Measurements from ENCODE around the gene TWF2. TPM values are rescaled to one million over a fixed set of nuclear protein-coding genes. Genes with fewer than 3 reads are reported as not detected.

Gene TWF2
- polyA plus RNA-seq, 1 donor from 2014 or later = 61.7 TPM

DNA sequence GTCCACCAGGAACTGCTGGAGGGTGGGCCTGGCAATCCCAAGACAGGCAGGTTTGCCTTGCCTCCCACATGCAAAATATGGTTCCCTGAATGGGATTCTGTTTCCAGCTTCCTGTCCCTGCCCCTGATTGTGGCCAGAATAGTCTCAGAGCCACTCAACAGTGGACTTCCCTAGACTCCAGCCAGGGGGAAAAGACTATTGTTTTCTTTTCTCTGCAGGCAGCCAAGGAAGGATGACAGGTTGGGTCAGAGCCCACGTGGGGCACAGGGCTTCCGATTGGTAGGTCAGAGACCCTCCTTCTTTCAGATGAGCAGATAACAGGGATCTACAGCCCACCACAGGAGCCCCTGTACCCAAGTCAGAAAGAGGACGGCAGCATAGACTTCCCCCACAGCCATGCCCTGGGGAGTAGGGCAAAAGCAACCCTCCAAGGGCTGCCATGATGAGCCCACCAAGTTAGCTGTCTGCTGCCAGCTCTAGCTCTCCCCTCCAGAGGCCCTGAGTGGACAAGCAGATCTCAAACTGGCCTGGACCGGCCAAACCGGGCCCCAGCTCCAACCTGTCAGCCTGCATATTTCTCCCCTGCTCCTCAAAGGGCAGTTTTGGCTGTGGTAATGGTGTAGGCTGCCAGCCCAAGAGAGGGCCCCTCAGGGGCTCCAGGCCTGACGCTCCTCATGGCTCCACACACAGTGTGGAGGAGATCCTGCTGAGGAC lies 19.9 kb downstream of the TWF2 start:
- H4K20me1 ChIP-seq (ENCODE audit: insufficient read depth) = no peaks in the 10 kb centered on the region
- no peaks in the 10 kb centered on the region for H3K9me2 ChIP-seq (ENCODE audit: insufficient read depth, low read length)
- H2AFZ ChIP-seq (ENCODE audit: low read depth, low read length) = no peak overlapping the region
- H3K4me3 ChIP-seq (ENCODE audit: low read length) = no peak overlapping the region
- H3K27ac ChIP-seq (ENCODE audit: low read length) = no peak overlapping the region
- no peaks in the 10 kb centered on the region for H3K36me3 ChIP-seq (ENCODE audit: insufficient read depth, low read length)
- H3K4me2 ChIP-seq (ENCODE audit: low read length) = no peak overlapping the region
- H3K9me3 ChIP-seq (ENCODE audit: low read length) = no peaks in the 10 kb centered on the region
- no peak for TF ChIP-seq MXI1 (conservative IDR thresholded peaks at IDR 0.05; ENCODE audit: poor library complexity, severe bottlenecking)
- TF ChIP-seq EP300 (conservative IDR thresholded peaks at IDR 0.05; ENCODE audit: poor library complexity, severe bottlenecking) = no peak
- no peak for TF ChIP-seq EZH2 (IDR thresholded peaks at IDR 0.05; ENCODE audit: borderline replicate concordance, insufficient read depth, low read length, poor library complexity, severe bottlenecking)
- no peak for TF ChIP-seq RAD21 (conservative IDR thresholded peaks at IDR 0.05)
- TF ChIP-seq SMC3 (conservative IDR thresholded peaks at IDR 0.05; ENCODE audit: poor library complexity) = no peak
- no peak for TF ChIP-seq TAF1 (IDR thresholded peaks at IDR 0.05; ENCODE audit: low read depth)
- TF ChIP-seq, protein P1, sequence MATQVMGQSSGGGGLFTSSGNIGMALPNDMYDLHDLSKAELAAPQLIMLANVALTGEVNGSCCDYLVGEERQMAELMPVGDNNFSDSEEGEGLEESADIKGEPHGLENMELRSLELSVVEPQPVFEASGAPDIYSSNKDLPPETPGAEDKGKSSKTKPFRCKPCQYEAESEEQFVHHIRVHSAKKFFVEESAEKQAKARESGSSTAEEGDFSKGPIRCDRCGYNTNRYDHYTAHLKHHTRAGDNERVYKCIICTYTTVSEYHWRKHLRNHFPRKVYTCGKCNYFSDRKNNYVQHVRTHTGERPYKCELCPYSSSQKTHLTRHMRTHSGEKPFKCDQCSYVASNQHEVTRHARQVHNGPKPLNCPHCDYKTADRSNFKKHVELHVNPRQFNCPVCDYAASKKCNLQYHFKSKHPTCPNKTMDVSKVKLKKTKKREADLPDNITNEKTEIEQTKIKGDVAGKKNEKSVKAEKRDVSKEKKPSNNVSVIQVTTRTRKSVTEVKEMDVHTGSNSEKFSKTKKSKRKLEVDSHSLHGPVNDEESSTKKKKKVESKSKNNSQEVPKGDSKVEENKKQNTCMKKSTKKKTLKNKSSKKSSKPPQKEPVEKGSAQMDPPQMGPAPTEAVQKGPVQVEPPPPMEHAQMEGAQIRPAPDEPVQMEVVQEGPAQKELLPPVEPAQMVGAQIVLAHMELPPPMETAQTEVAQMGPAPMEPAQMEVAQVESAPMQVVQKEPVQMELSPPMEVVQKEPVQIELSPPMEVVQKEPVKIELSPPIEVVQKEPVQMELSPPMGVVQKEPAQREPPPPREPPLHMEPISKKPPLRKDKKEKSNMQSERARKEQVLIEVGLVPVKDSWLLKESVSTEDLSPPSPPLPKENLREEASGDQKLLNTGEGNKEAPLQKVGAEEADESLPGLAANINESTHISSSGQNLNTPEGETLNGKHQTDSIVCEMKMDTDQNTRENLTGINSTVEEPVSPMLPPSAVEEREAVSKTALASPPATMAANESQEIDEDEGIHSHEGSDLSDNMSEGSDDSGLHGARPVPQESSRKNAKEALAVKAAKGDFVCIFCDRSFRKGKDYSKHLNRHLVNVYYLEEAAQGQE (IDR thresholded peaks at IDR 0.05; ENCODE audit: borderline replicate concordance) = no peak
- no peak for TF ChIP-seq POLR2AphosphoS5 (IDR thresholded peaks at IDR 0.05)
- TF ChIP-seq, protein P2, sequence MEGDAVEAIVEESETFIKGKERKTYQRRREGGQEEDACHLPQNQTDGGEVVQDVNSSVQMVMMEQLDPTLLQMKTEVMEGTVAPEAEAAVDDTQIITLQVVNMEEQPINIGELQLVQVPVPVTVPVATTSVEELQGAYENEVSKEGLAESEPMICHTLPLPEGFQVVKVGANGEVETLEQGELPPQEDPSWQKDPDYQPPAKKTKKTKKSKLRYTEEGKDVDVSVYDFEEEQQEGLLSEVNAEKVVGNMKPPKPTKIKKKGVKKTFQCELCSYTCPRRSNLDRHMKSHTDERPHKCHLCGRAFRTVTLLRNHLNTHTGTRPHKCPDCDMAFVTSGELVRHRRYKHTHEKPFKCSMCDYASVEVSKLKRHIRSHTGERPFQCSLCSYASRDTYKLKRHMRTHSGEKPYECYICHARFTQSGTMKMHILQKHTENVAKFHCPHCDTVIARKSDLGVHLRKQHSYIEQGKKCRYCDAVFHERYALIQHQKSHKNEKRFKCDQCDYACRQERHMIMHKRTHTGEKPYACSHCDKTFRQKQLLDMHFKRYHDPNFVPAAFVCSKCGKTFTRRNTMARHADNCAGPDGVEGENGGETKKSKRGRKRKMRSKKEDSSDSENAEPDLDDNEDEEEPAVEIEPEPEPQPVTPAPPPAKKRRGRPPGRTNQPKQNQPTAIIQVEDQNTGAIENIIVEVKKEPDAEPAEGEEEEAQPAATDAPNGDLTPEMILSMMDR (IDR thresholded peaks at IDR 0.05; ENCODE audit: poor library complexity, severe bottlenecking) = no peak
- H3K27me3 ChIP-seq (ENCODE audit: insufficient read depth, low read depth, low read length) = no peaks in the 10 kb centered on the region
- H3K9ac ChIP-seq (ENCODE audit: low read length) = no peak overlapping the region
- H3K79me2 ChIP-seq (replicated peaks; ENCODE audit: insufficient read depth, low read length) = no peaks in the 10 kb centered on the region
- no peaks in the 10 kb centered on the region for H3F3A ChIP-seq (ENCODE audit: insufficient read depth, low read length, poor library complexity, severe bottlenecking)

DNA sequence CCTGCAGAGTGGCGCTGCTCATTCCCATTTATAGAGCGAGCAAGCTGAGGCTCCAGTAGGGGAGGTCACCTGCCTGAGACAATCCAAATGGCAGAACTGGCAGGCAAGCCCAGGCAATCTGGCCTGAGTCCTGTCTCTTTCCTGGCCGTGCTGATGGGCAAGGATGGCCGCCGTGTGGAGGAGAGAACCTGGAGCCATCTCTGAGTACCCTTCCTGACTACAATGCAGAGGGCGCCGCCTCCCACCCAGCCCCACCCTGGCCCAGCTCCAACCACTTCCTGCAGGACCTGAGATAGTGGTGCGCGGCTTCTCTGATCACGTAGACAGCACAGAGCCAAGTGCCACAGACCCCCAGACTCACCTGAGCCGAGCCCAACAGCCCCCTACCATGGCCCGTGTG lies 20.5 kb downstream of the TWF2 start:
- H3K36me3 ChIP-seq (ENCODE audit: insufficient read depth, low read length) = no peaks in the 10 kb centered on the region
- no peaks in the 10 kb centered on the region for H3K9me2 ChIP-seq (ENCODE audit: insufficient read depth, low read length)
- no peaks in the 10 kb centered on the region for H3K27me3 ChIP-seq (ENCODE audit: insufficient read depth, low read depth, low read length)
- no peak overlapping the region for H3K4me3 ChIP-seq (ENCODE audit: low read length)
- no peak overlapping the region for H3K27ac ChIP-seq (ENCODE audit: low read length)
- H3K9me3 ChIP-seq (ENCODE audit: low read length) = no peaks in the 10 kb centered on the region
- H3K79me2 ChIP-seq (replicated peaks; ENCODE audit: insufficient read depth, low read length) = no peaks in the 10 kb centered on the region
- TF ChIP-seq MXI1 (conservative IDR thresholded peaks at IDR 0.05; ENCODE audit: poor library complexity, severe bottlenecking) = no peak
- TF ChIP-seq EP300 (conservative IDR thresholded peaks at IDR 0.05; ENCODE audit: poor library complexity, severe bottlenecking) = no peak
- TF ChIP-seq POLR2AphosphoS5 (IDR thresholded peaks at IDR 0.05) = no peak
- TF ChIP-seq RAD21 (conservative IDR thresholded peaks at IDR 0.05) = no peak
- TF ChIP-seq, protein P2 (IDR thresholded peaks at IDR 0.05; ENCODE audit: poor library complexity, severe bottlenecking) = no peak
- no peak for TF ChIP-seq EZH2 (IDR thresholded peaks at IDR 0.05; ENCODE audit: borderline replicate concordance, insufficient read depth, low read length, poor library complexity, severe bottlenecking)
- TF ChIP-seq, protein P1 (IDR thresholded peaks at IDR 0.05; ENCODE audit: borderline replicate concordance) = no peak
- TF ChIP-seq SMC3 (conservative IDR thresholded peaks at IDR 0.05; ENCODE audit: poor library complexity) = no peak
- H2AFZ ChIP-seq (ENCODE audit: low read depth, low read length) = no peak overlapping the region
- no peaks in the 10 kb centered on the region for H3F3A ChIP-seq (ENCODE audit: insufficient read depth, low read length, poor library complexity, severe bottlenecking)
- no peak overlapping the region for H3K9ac ChIP-seq (ENCODE audit: low read length)
- no peaks in the 10 kb centered on the region for H4K20me1 ChIP-seq (ENCODE audit: insufficient read depth)
- no peak overlapping the region for H3K4me2 ChIP-seq (ENCODE audit: low read length)

Measured in neural cell (in vitro differentiated cells).